Measurements from ENCODE around the gene GCNT2.

The GCNT2 gene

GRCh38 chr6:10556992-10557391, 35.8 kb downstream of the GCNT2 start:
- peak overlapping the region; percentile 49 for H3K4me3 ChIP-seq (ENCODE audit: insufficient read length, low read depth)
- H3K27me3 ChIP-seq (ENCODE audit: insufficient read depth, insufficient read length) = no peaks in the 10 kb centered on the region
- no peaks in the 10 kb centered on the region for H3K36me3 ChIP-seq (ENCODE audit: insufficient read depth, insufficient read length, low read length)
- DNase-seq (ENCODE audit: low read depth, low spot score) = no peak
- TF ChIP-seq ZNF274 (IDR thresholded peaks at IDR 0.05; ENCODE audit: low read depth, low read length) (no peak), SUZ12 (IDR thresholded peaks at IDR 0.05; ENCODE audit: extremely low read depth, insufficient read depth, insufficient read length) (no peak), YY1 (IDR thresholded peaks at IDR 0.05; ENCODE audit: insufficient read depth, insufficient read length) (no peak)
- H3K4me1 ChIP-seq (ENCODE audit: insufficient read depth, insufficient read length) = peaks cover 2% of the 10 kb centered on the region
- H3K9ac ChIP-seq (ENCODE audit: insufficient read length, low read depth) = no peak overlapping the region
- no peaks in the 10 kb centered on the region for H3K9me3 ChIP-seq (ENCODE audit: insufficient read depth, low read length)

GRCh38 chr6:10557913-10558312, 36.8 kb downstream of the GCNT2 start:
- Histone ChIP-seq H3K4me1 (ENCODE audit: insufficient read depth, insufficient read length) (peaks cover 2% of the 10 kb centered on the region), H3K36me3 (ENCODE audit: insufficient read depth, insufficient read length, low read length) (no peaks in the 10 kb centered on the region), H3K27me3 (ENCODE audit: insufficient read depth, insufficient read length) (no peaks in the 10 kb centered on the region), H3K9me3 (ENCODE audit: insufficient read depth, low read length) (no peaks in the 10 kb centered on the region), H3K9ac (ENCODE audit: insufficient read length, low read depth) (peak overlapping the region; percentile 13), H3K4me3 (ENCODE audit: insufficient read length, low read depth) (peak overlapping the region; percentile 20)
- TF ChIP-seq ZNF274 (IDR thresholded peaks at IDR 0.05; ENCODE audit: low read depth, low read length) = no peak
- no peak for TF ChIP-seq YY1 (IDR thresholded peaks at IDR 0.05; ENCODE audit: insufficient read depth, insufficient read length)
- TF ChIP-seq SUZ12 (IDR thresholded peaks at IDR 0.05; ENCODE audit: extremely low read depth, insufficient read depth, insufficient read length) = no peak
- no peak for DNase-seq (ENCODE audit: low read depth, low spot score)

DNA sequence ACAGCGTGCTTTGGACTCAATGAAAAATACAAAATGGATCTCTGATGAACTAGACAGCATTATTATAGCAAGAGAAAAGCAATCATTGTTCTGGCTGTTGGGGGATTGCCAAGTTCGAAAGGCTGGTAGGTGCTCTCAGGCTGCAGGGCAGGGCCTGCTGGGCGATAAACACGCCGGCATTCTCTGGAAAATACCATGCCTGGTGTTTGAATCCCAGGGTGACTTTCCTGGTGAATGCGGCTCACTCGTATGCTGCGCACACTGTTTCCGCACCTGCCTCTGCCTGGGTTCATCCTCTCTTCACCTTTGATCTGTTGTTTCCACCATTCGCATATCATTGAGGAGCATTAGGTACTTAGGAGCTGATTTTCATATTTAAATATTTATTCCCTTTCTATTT, 37.4 kb downstream of the GCNT2 start:
- DNase-seq (ENCODE audit: low read depth, low spot score) = no peak
- H3K4me3 ChIP-seq (ENCODE audit: insufficient read length, low read depth) = peak overlapping the region; percentile 25
- H3K9ac ChIP-seq (ENCODE audit: insufficient read length, low read depth) = peak overlapping the region; percentile 45
- H3K4me1 ChIP-seq (ENCODE audit: insufficient read depth, insufficient read length) = peaks cover 2% of the 10 kb centered on the region
- H3K36me3 ChIP-seq (ENCODE audit: insufficient read depth, insufficient read length, low read length) = no peaks in the 10 kb centered on the region
- H3K27me3 ChIP-seq (ENCODE audit: insufficient read depth, insufficient read length) = no peaks in the 10 kb centered on the region
- TF ChIP-seq SUZ12 (IDR thresholded peaks at IDR 0.05; ENCODE audit: extremely low read depth, insufficient read depth, insufficient read length) (no peak), YY1 (IDR thresholded peaks at IDR 0.05; ENCODE audit: insufficient read depth, insufficient read length) (no peak), ZNF274 (IDR thresholded peaks at IDR 0.05; ENCODE audit: low read depth, low read length) (no peak)
- no peaks in the 10 kb centered on the region for H3K9me3 ChIP-seq (ENCODE audit: insufficient read depth, low read length)

DNA sequence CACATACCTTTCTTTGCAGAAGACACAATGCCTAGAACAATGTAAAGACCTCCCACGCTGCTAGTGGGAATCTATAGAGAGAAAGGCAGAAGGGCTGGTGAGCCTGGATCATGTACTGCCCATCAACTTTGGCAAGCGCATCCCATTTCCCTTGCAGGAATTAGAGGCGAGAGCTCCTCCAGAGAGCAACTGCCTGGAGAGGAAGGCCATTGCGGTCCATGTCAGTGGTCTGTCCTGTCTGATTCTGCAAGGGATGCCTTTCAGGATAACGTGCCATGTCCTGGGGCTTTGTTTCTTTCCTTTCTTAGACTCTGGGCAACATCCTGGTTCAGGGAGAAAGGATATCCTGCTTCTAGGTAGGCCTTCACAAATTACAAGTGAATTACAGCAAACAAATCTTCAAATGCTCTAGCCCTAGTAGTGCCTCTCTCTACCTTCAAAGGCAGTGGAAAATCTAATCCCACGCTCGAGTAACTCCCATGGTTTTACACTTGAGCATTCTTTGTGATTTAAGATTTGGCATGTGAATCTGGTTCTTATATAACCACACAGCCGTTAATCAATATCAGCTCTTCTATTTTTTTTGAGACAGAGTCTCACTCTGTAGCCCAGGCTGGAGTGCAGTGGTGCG, 38.5 kb downstream of the GCNT2 start:
- no peak for DNase-seq (ENCODE audit: low read depth, low spot score)
- Histone ChIP-seq H3K36me3 (ENCODE audit: insufficient read depth, insufficient read length, low read length) (no peaks in the 10 kb centered on the region), H3K9me3 (ENCODE audit: insufficient read depth, low read length) (no peaks in the 10 kb centered on the region), H3K4me3 (ENCODE audit: insufficient read length, low read depth) (no peak overlapping the region), H3K27me3 (ENCODE audit: insufficient read depth, insufficient read length) (no peaks in the 10 kb centered on the region), H3K4me1 (ENCODE audit: insufficient read depth, insufficient read length) (peaks cover 2% of the 10 kb centered on the region), H3K9ac (ENCODE audit: insufficient read length, low read depth) (no peak overlapping the region)
- TF ChIP-seq ZNF274 (IDR thresholded peaks at IDR 0.05; ENCODE audit: low read depth, low read length) (no peak), SUZ12 (IDR thresholded peaks at IDR 0.05; ENCODE audit: extremely low read depth, insufficient read depth, insufficient read length) (no peak), YY1 (IDR thresholded peaks at IDR 0.05; ENCODE audit: insufficient read depth, insufficient read length) (no peak)

GRCh38 chr6:10561611-10562199, 40.6 kb downstream of the GCNT2 start:
- Histone ChIP-seq H3K36me3 (ENCODE audit: insufficient read depth, insufficient read length, low read length) (no peaks in the 10 kb centered on the region), H3K4me1 (ENCODE audit: insufficient read depth, insufficient read length) (no peaks in the 10 kb centered on the region), H3K27me3 (ENCODE audit: insufficient read depth, insufficient read length) (no peaks in the 10 kb centered on the region), H3K4me3 (ENCODE audit: insufficient read length, low read depth) (no peak overlapping the region), H3K9ac (ENCODE audit: insufficient read length, low read depth) (no peak overlapping the region), H3K9me3 (ENCODE audit: insufficient read depth, low read length) (no peaks in the 10 kb centered on the region)
- no peak for TF ChIP-seq YY1 (IDR thresholded peaks at IDR 0.05; ENCODE audit: insufficient read depth, insufficient read length)
- TF ChIP-seq SUZ12 (IDR thresholded peaks at IDR 0.05; ENCODE audit: extremely low read depth, insufficient read depth, insufficient read length) = no peak
- TF ChIP-seq ZNF274 (IDR thresholded peaks at IDR 0.05; ENCODE audit: low read depth, low read length) = no peak
- DNase-seq (ENCODE audit: low read depth, low spot score) = no peak

DNA sequence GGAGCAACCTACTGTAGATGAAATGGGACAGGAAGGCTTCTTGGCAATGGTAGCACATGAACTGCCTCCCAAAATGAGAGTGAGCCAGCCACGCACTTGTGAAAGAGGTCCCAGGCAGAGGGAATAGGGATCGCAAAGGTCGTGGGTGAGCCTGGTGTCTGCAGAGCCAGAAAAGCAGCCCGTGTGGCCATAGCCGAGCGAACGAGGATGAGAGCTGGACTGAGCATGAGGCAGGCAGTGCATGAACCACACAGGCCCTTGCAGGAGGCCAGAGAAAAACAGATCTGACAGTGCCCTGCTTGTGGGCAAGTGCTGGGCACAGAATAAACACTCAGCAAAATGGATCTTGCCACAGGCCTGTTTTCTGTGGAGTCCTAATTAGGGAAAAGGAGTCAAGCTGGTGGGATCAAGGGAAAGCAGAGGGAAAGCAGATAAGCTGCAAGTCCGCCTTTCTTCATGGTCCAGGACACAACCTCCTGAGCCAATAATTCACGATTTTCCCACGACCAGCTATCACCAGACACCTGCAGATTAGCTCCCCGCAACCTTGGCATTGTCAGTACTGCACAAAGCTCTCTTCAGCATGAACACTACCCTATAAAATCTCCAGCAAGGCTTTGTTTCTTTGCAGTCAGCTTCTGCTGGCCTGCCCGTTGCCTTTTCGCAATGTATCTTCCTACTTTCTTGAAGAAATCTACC, 44.0 kb downstream of the GCNT2 start:
- no peaks in the 10 kb centered on the region for H3K36me3 ChIP-seq (ENCODE audit: insufficient read depth, insufficient read length, low read length)
- no peaks in the 10 kb centered on the region for H3K27me3 ChIP-seq (ENCODE audit: insufficient read depth, insufficient read length)
- H3K9me3 ChIP-seq (ENCODE audit: insufficient read depth, low read length) = no peaks in the 10 kb centered on the region
- H3K4me3 ChIP-seq (ENCODE audit: insufficient read length, low read depth) = no peak overlapping the region
- no peaks in the 10 kb centered on the region for H3K4me1 ChIP-seq (ENCODE audit: insufficient read depth, insufficient read length)
- no peak for DNase-seq (ENCODE audit: low read depth, low spot score)
- TF ChIP-seq YY1 (IDR thresholded peaks at IDR 0.05; ENCODE audit: insufficient read depth, insufficient read length) = no peak
- no peak for TF ChIP-seq SUZ12 (IDR thresholded peaks at IDR 0.05; ENCODE audit: extremely low read depth, insufficient read depth, insufficient read length)
- no peak for TF ChIP-seq ZNF274 (IDR thresholded peaks at IDR 0.05; ENCODE audit: low read depth, low read length)
- no peak overlapping the region for H3K9ac ChIP-seq (ENCODE audit: insufficient read length, low read depth)

DNA sequence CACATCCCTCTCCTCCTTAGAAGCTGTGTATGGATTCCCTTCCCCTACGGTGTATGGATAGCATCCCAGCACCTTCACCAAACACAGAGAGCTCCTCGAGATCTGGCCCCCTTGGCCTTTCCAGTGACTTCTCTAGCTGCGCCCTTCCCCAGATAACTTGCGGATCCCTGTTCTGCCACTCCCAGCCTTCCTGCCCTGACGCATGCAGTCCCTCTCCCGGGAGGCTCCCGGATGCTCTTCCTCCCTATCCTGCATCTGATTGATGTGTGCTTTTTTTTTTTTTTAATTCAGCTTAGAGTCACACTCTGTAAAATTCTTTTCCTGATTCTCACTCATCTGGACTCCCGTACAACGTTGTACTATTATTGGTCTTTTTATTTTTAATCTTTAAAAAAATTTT, 44.8 kb downstream of the GCNT2 start:
- TF ChIP-seq ZNF274 (IDR thresholded peaks at IDR 0.05; ENCODE audit: low read depth, low read length) (no peak), SUZ12 (IDR thresholded peaks at IDR 0.05; ENCODE audit: extremely low read depth, insufficient read depth, insufficient read length) (no peak)
- Histone ChIP-seq H3K9ac (ENCODE audit: insufficient read length, low read depth) (no peak overlapping the region), H3K4me3 (ENCODE audit: insufficient read length, low read depth) (no peak overlapping the region), H3K27me3 (ENCODE audit: insufficient read depth, insufficient read length) (no peaks in the 10 kb centered on the region), H3K36me3 (ENCODE audit: insufficient read depth, insufficient read length, low read length) (no peaks in the 10 kb centered on the region), H3K9me3 (ENCODE audit: insufficient read depth, low read length) (no peaks in the 10 kb centered on the region), H3K4me1 (ENCODE audit: insufficient read depth, insufficient read length) (no peaks in the 10 kb centered on the region)
- DNase-seq (ENCODE audit: low read depth, low spot score) = no peak
